ENCODE results near the gene EBF3. TPM values are rescaled to one million over a fixed set of nuclear protein-coding genes. Genes with fewer than 3 reads are reported as not detected.

EBF3 gene
- total and polyA plus RNA-seq, 9 of the 15 experiments (the other 6 are each of a cell fraction or from before 2014, with no cell fraction given) = not detected

- ATAC-seq = no peak
- TF ChIP-seq ZNF165 (CRISPR knock-in tag; IDR thresholded peaks at IDR 0.05; ENCODE audit: borderline replicate concordance) = no peak
- no peak for TF ChIP-seq IRF1 (CRISPR knock-in tag; IDR thresholded peaks at IDR 0.05; ENCODE audit: borderline replicate concordance)
- no peak for TF ChIP-seq HMBOX1 (IDR thresholded peaks at IDR 0.05)
- TF ChIP-seq THRB (CRISPR knock-in tag; conservative IDR thresholded peaks at IDR 0.05) = no peak
- TF ChIP-seq PATZ1 (CRISPR knock-in tag; IDR thresholded peaks at IDR 0.05; ENCODE audit: borderline replicate concordance) = no peak
- TF ChIP-seq RAD51 (IDR thresholded peaks at IDR 0.05; ENCODE audit: borderline replicate concordance, low read depth) = no peak
- no peak for TF ChIP-seq MEIS2 (IDR thresholded peaks at IDR 0.05; ENCODE audit: partially characterized antibody)
- no peak for TF ChIP-seq POLR2B (IDR thresholded peaks at IDR 0.05; ENCODE audit: low read depth, partially characterized antibody)
- TF ChIP-seq PML (IDR thresholded peaks at IDR 0.05; ENCODE audit: low read length) = no peak
- TF ChIP-seq POLR2AphosphoS2 (IDR thresholded peaks at IDR 0.05; ENCODE audit: low read length) = no peak
- no peak for TF ChIP-seq MAFK (IDR thresholded peaks at IDR 0.05; ENCODE audit: low read length)
- TF ChIP-seq HBP1 (CRISPR knock-in tag; IDR thresholded peaks at IDR 0.05) = no peak
- TF ChIP-seq SRSF7 (optimal IDR thresholded peaks at IDR 0.05; ENCODE audit: low read depth, low read length) = no peak
- no peak for TF ChIP-seq BHLHE40 (IDR thresholded peaks at IDR 0.05; ENCODE audit: low read length)
- no peak overlapping the region for H2AFZ ChIP-seq (ENCODE audit: low read depth, low read length)
- no peaks in the 10 kb centered on the region for H3K9me1 ChIP-seq (ENCODE audit: control insufficient read depth, insufficient read depth, low read length)
- FAIRE-seq = no peak
- WGBS (ENCODE audit: insufficient coverage, low coverage, missing lambda C conversion rate) = 15% methylated on average over 19 of the region's 26 CpGs
- H3K27ac ChIP-seq (ENCODE audit: extremely low read depth, low read depth, low read length) = no peak overlapping the region
- intact Hi-C loops (cut with micrococcal nuclease) = no loop called here
- BruUV-seq (replicated peaks) = no TSS peak
- CTCF ChIA-PET (ENCODE audit: low intra/inter-chr PET ratio) = no interaction called here
- no peaks in the 10 kb centered on the region; the same call in 1 of the 2 replicates for H4K20me1 ChIP-seq (replicated peaks; ENCODE audit: control insufficient read depth, insufficient read depth, low read length)
- H3K4me2 ChIP-seq (ENCODE audit: insufficient read depth, low read length) = no peak overlapping the region
- peaks cover 0 to 58% of the 10 kb centered on the region in 2 experiments; a peak in 4 of 5 replicates for H3K27me3 ChIP-seq (ENCODE audit: control insufficient read depth in 2 of 2, insufficient read depth in 2 of 2, low read length in 2 of 2)
- no peaks in the 10 kb centered on the region for H3K36me3 ChIP-seq (ENCODE audit: control insufficient read depth, insufficient read depth, low read length)
- no peak for DNase-seq (ENCODE audit: extremely low read depth in 1 of 4, low spot score in 3 of 4)
- no peaks in the 10 kb centered on the region for H3K79me2 ChIP-seq (ENCODE audit: control insufficient read depth, insufficient read depth, low read length)
- no peak overlapping the region for H3K9ac ChIP-seq (ENCODE audit: insufficient read depth in 1 of 2, low read depth in 2 of 2, low read length in 2 of 2)
- H3K9me3 ChIP-seq (replicated peaks; ENCODE audit: control insufficient read depth, insufficient read depth, low read depth, low read length) = no peaks in the 10 kb centered on the region
- no peak overlapping the region for H3K4me3 ChIP-seq
- peaks cover 0 to 3% of the 10 kb centered on the region in 2 experiments; a peak in 1 of 5 replicates for H3K4me1 ChIP-seq (replicated peaks in 1 of 2; ENCODE audit: control insufficient read depth in 2 of 2, insufficient read depth in 2 of 2, low read length in 2 of 2)
- POLR2A ChIA-PET = no interaction called here
- in situ Hi-C loops (cut with MboI) = no loop called here
These were observed 125.3 kb downstream of the EBF3 start for GRCh38 chr10:129838794-129839193.
